Left renal pelvis (tissue), 4 donors: ENCODE measurements around the gene DIO1. TPM values are rescaled to one million over a fixed set of nuclear protein-coding genes. Genes with fewer than 3 reads are reported as not detected.

ENCODE experiments used
- DNase-seq, 4 donors: peaks; one replicate each; pipeline ENCODE4 v3.0.0-alpha.2; 2013; ENCODE audit warnings: low read depth in 4 of 4, low spot score in 3 of 4
- polyA plus RNA-seq, 4 donors: library from polyadenylated mRNA; unstranded; fragments of 120-200 nt; gene quantifications; one replicate each; pipeline ENCODE4 v1.2.1, GENCODE V29; 2013; ENCODE audit not compliant: insufficient read length in 4 of 4

The DIO1 gene
- polyA plus RNA-seq, 4 donors: 0.50 to 9.7 (median 4.6) TPM

DNA sequence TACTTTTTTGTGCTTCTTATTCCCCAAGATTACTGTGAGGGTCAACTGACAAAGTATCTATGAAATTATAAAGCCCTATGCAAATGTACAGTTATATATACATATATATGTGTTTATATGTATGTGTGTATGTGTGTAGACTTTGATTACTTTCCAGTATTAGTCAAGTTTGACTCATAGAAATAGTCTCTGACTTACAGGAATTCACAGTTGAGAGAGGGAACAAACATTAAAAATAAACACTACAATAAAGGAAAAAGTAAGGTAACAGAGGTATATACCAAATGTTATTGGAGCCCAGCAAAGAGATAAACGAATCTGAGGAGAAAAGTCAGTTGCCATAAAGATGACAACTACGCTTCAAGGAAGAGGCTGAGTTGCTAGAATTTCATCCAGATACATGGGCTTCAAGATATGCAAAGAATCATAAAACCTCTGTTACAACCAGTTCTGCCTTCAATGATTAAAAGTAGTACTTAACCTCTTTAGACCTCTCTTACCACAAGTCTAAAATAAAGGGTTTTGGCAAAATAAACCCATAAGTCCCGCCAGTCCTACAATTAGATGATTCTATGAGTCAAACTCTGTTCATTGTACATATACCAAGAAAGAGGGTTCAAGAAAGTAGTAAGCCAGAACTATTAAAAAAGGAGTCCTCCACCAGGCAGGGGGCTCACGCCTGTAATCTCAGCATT, 44.3 kb downstream of the DIO1 start:
- no peak for DNase-seq

DNA sequence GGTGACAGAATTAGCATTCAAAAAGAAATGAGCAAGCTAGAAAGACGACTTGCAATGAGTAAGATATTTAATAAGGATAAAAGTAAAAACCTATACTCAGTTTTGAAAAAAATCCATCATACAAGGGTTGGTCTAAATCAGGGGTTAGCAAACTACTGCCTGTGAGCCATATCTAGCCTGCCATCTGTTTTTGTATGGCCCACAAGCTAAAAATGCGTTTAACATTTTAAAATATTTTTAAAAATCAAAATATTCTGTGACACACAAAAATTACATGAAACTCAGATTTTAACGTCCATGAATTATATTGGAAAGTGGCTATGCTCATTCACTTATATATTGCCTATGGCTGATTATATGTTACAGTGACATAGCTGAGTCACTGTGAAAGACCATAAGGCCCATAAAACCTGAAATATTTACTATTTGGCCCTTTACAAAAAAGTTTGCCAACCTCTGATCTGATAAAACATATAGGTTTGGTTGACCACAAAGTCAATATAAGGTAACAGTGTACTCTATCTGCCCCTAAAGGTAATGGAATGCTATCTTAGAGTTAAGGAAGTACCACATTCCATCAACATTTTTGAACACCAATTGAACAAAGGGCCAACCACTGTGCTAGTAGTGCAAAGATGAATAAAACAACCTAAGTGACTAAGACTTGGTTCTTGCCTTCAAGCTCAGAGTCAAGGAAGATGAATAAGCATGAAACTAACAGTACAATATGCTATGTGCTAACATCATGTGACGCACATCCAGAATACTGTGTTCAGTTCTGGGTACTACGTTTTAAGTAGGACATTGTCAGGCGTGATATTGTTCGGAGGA, 48.4 kb downstream of the DIO1 start:
- DNase-seq: no peak

DNA sequence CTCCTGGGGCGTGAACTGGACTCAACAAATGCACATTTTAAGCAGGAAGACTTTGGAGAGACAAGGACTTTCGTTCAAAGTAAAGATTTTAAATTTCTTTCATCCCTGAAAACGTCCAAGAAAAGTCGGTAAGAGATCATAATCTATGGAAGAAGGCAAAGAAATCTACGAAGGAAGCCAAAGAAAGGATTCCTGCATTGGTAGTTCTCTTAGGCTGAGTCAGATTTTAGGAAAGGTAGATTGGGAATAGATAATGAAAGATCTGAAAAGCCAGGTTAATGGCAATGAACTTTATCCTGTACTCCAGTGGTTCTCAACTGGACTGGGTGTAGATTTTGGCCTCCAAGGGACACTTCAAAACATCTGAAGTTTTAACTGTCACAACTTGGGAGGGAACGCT, 49.1 kb downstream of the DIO1 start:
- DNase-seq: no peak

DNA sequence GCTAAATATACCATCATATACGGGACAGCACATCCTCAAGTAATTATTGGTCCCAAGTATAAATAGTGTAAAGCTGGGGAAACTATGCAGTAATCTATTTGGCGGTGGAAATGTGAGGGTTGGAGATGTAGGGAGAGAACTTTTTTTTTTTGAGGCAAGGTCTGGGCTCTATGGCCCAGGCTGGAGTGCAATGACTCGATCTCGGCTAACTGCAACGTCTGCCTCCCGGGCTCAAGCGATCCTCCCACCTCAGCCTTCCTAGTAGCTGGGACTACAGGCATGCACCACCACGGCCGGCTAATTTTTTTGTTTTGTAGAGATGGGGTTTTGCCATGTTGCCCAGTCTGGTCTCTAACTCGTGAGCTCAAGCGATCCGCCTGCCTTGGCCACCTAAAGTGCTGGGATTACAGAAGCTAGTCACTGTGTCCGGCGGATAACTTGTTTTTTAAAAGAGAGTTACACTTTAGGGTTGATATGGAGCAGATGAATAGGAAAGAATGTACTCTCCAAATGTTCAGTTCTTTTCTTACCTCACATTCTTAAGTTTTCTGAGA, 49.6 kb downstream of the DIO1 start:
- DNase-seq: no peak

DNA sequence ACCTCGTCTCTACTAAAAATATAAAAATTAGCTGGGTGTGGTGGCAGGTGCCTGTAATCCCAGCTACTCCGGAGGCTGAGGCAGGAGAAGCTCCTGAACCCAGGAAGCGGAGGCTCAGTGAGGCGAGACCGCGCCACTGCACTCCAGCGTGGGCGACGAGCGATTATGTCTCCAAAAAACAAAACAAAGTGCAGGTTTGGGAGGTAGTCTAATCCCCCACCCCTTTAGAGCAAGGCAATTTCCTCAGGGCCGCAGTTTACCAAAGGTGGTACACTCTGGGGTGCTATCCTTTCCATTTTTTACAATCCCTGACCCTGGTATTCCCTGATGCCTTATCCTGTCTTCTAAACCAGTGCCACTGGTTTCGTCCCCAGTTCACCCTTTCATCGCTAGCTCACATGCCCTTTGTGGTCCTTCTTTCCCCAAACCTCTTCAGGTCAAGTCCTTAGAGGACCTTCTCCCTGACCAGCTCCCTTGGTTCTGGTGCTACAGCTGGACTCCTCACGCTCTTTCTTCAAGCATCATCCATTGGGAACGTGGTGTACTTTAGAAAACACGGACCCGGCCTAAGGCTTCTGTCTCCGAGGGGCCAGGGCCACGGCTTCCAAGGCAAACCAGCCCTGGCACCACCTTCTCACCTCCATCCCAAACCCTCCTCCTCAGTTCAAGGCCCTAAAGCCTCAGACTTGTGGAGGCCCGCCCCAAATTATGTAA, 50.6 kb downstream of the DIO1 start:
- no peak for DNase-seq

DNA sequence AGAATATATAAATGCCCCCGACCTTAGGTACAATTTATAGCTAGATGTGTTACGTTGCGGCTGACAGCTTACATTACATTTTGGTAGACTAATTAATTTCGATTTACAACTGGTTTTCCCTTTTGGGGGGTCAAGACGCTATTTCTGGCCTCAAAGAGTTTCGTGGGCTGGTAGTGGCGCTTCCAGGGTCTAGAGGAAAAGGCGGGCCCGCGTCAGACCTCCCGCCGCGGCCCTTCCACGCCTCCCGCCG, 51.1 kb downstream of the DIO1 start:
- no peak for DNase-seq

DNA sequence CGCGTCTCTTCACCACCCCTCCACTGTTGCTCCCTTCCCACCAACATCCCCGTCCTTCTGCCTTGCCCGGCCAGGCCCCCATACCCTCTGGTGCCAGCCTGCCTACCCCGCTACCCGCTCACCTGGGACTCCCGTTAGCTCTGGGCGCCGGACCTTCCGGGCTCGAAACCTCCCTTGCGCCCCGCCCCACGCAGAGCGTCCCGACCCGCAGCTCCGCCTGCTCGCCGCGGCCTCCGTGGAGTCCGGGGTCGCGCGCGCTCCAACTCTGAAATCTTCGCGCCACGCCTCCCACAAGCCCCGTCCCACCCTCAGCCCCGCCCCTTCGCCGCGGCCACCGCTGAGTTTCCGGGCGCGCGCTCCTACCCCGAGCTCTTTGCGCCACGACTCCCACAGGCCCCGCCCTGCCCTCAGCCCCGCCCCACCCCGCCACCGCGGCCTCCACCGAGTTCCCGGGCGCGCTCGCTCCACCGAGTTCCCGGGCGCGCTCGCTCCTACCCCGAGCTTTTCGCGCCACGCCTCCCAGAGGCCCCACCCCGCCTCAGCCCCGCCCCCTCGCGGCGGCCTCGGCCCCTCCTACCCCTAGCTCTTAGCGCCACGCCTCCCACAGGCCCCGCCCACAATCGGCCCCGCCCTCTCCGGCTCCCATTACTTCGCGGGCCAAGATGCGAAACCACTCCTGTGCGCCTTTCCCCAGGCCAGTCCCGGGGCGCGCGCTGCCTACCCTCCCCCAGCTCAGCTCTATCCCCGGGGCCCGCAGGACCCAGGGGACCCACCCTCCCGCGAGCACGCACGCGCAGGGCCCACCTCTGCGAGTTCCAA, 51.7 kb downstream of the DIO1 start, which contains the start of gene IFT25:
Gene IFT25, minus strand, starts transcription at position 267 of the 819 bp plus-strand sequence. CDS start 5,617 bp downstream, outside the sequence.
- DNase-seq: peak; percentile 84 to 92 (median 90)

DNA sequence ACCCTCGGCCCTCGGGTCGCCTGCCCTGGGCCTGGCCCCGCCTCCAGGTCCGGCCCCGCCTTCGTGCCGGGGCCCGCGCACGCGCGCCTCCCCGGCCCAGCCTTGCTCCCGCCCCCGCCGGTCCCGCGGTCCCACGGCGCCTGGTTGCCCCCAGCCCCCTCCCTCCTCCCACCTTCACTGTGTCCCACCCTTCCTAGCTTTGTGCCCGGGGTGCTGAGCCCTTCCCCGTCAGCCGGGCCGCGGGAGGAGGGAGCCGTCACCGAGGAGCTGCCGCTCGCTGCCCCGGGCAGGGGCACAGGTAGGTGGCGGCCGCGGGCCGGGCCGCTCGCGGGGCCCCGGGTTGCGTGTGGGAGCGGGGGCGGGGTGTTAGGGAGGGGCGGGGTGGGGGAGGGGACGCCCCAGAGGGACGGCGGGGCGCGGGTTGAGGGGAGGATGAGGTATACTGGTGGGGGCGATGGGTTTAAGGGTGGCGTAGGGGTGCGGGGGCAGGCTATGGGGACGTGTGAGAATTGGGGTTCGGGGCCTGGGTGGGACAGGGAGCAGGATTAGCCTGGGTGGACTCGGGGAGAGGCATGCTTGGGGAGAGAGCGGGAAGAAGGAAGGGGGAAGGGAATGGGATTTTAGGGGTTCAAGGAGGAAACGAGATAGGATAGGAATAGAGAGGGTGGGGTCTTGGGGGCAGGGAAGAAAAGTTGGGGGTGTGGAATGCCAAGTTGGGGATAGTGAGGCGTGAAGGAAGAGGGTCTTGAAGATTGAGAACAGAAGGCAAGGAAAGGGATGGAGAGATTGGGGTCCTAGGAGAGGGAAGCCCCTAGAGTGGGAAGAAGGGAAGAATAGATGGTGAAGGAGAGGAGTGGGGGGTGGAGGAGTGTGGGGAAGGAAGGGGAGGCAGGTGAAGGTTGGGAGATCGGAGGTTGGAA, 52.5 kb downstream of the DIO1 start, which contains the start of gene LRRC42:
Gene LRRC42, plus strand, starts transcription at position 99 of the 920 bp plus-strand sequence. CDS start 5,650 bp downstream, outside the sequence.
- no peak for DNase-seq

DNA sequence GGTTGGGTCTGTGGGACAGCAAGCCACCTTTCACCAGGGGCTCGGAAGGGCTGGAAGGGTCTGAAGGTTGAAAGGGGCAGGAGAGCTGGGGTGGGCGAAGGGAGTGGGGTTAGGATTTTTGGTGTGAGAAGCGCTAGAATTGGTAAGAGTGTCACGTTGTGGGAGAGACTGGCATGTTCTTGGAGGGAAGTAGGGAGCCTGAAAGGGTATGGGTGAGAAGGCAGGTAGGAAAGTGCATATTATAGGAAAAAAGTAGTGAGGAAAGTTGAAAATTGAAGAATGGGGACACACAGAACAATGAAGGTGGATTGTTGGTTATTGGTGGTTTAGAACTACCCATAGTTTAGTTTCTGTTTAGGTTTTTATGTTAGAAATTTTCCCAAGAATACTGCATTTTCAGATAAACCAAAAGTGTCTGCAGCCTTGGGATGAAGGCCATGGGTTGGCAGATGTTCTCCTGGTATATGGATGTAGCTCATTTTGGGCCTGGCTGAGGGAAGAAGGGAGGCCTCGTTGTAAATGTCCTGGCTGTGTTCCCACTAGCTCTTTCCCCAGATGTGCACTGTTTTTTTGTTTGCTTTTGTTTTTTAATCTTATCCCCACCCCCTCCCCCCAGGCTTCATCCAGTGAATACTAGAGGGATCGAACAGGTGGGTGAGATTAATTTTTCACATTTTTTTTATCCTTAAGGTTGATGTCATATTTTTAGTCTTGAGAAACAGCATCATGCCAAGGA, 53.4 kb downstream of the DIO1 start:
- no peak for DNase-seq

DNA sequence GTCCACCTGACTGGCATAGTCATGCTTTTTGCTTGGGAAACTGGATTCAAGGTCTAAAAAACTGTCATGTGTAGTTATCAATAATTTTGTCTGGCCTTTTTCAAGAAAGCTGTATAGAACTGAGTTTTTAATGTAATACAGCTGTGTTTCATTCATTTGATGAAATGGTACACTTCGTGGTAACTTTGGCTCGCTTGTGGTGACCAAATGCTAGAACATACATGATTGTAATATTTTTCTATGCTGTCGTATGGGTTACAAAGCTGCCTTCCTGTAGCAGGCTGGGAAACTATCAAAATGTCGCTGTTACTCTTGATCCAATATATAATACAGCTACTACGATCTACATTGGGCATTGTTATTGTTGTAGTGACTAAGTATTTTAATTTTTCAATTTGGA, 54.3 kb downstream of the DIO1 start:
- no peak for DNase-seq

DNA sequence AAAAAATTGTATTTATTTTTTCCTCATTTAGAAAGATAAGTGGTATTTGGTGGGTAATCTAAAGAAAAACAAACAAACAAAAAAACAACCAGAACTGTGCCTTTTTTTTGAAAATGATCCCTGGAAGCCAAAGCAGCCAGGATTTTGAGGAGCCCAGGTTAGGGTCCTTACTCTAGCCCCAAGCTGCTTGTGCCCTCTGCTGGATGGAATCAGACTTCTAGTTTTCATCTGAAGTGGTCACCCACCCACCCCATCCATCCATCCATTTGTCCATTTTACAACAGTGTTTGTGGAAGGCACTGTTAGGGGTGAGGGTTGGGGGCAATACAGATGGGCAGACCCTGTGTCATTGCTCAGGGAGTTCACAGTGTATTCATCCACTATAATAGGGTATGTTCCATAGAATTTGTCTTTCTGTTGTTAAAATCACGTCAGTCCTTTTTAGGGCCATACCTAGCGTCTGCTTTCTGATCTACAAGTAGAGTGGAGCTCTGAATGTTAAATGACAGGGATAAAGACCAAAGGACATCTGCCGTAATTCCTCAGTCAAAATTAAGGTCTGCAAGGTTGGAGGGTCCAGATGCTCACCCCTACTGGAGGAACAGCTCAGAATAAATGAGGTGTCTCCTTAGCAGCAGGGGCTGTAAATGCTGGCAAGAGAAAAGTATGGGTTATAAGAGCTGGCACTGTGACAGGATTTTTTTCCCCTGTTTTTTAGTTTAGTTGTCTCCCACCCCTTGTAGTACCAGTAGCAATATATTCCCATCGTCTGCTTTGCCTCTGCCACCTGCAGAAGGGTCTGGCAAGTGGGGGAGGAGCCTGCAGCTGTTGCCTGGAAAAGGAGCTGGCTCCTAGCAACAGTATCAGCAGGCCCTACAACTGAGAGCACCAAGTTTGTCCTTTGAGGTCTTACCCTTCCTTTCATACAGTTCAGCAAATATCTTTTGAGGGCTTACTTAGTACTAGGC, 55.3 kb downstream of the DIO1 start:
- peak in 1 of 4 donors; percentile 45 for DNase-seq

DNA sequence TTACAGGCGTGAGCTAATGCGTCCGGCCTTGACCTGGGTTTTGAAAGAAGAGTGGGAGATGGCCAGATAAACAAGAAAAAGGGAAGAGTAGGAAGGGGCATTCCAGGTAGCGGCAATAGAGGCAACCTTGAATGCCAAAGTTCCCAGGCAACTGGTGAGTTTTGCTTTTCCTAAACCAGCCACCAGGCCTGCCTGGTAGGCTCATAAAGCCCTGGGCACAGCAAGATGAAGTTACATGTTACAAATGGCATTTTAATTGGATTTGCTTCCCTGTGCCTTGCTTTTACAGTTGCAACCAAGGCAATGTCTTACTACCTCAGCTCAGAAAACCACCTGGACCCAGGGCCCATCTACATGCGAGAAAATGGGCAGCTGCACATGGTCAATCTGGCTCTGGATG, 57.7 kb downstream of the DIO1 start:
- no peak for DNase-seq

DNA sequence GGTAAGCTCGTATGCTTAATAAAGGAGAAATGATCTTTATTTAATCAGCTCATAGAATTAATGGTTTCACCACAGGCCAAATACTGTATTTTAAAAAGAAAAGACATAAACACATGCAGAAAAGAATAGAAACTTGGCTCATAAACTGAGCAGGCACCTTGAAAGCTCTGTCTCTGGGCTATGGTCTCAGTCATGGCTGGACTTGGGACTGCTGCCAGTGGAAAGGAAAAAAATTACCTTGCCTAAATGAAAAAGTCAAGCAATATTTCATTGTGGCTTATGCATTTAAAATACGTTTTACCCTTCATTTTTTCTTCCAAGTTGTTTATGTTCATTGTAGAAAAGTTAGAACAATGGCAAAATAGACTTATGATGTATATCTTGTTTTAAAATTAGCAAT, 60.1 kb downstream of the DIO1 start:
- no peak for DNase-seq

DNA sequence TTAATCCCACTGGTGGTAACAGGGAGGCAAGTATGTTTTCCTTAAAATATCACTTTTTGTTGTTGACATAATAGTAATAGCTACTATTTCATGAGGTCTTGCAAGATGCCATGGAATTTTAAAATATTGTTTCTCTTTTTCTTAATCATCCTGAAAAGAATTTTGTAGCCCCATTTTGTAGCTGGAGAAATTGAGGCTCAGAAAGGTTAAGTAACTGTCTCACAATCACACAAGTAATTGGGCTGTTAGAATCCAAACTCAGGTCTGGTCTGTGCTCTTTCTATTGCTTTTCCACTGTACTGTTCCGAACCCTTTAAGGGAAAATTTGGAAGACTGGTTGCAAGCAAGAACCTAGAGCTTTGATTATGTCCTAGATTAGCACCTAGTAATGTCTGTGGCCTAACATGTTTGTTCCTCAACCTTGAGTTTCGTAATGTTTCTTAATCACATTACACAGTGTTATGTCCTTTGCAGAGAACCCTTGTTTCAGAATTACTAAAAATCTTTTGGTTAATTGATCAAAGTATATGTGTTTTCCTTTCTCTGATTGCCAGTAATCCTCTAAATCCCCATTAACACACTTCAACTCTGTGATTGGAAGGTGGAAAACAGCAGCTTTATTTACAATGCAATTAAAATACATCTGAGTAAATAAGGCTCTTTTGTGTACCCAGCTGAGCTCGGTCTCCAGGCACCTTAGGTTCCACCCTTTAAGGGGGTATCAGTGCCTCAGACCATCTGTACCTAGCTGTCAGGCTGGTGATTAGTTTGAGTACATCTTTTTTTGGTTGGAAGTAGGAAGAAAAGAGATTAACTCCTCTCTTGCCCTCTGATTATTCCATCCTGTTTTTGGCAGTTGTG, 62.6 kb downstream of the DIO1 start:
- no peak for DNase-seq

DNA sequence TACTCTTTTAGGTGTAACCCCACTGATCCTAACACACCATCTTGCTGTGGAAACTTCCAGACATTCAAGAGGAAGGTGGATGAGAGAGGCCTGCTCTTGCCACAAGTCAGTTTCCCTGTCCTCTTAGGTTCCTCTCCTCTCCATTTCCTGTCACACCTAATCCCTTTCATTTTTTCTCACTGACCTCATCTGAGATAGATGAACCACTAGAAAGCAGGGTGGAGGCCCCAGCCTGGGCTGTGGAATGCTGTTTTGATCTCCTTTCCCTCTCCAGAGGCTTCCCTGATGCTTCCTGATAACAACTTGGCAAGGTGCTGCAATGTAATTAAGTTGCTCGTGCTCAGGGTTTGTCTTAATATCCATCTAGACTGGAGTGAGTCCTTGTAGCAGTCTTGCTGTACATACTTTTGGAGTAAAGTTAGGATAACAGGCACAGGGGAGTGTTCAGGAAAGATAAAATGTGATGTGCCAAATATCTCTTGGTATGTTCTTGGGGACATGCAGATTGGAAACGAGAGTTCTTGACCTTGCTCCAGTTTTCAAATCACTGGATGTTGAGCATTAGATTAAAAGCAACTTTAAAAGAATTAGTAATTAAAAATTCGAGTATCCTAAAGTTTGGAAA, 63.3 kb downstream of the DIO1 start:
- DNase-seq: no peak

DNA sequence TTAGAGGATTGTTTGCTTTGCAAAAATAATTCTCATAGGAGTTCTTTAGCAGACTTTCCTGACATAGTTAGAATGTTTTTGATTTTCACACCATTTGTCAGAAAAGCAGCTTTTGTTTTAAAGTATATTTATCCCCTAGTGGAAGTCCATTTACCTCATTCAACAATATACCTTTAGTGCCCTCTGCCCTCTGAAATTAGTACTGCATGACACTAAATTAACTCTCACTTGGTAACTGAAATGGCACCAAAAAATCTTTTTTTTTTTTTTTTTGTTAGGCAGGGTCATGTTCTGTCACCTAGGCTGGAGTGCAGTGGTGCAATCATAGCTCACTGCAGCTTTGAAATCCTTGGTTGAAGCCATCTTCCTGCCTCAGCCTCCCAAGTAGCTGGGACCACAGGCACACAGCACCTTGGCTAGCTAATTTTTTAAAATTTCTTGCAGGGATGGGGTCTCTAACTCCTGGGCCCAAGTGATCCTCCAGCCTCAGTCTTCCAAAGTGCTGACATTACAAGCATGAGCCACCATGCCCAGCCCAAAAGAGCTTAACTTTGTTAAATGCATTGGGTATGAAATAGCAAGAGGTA, 65.8 kb downstream of the DIO1 start:
- DNase-seq: no peak
